Stimulated activated CD4-positive, alpha-beta T cell treated with anti-CD3 and anti-CD28 coated beads, Interleukin-15, amount 100 ng/mL, for 48 hours (primary cell): ENCODE results near the gene SSNA1.

Experiments
- DNase-seq, 2 donors: peaks; one replicate each; pipeline ENCODE4 v3.0.0-alpha.2; 2020; ENCODE audit warnings: low read depth in 2 of 2

SSNA1 gene

DNA sequence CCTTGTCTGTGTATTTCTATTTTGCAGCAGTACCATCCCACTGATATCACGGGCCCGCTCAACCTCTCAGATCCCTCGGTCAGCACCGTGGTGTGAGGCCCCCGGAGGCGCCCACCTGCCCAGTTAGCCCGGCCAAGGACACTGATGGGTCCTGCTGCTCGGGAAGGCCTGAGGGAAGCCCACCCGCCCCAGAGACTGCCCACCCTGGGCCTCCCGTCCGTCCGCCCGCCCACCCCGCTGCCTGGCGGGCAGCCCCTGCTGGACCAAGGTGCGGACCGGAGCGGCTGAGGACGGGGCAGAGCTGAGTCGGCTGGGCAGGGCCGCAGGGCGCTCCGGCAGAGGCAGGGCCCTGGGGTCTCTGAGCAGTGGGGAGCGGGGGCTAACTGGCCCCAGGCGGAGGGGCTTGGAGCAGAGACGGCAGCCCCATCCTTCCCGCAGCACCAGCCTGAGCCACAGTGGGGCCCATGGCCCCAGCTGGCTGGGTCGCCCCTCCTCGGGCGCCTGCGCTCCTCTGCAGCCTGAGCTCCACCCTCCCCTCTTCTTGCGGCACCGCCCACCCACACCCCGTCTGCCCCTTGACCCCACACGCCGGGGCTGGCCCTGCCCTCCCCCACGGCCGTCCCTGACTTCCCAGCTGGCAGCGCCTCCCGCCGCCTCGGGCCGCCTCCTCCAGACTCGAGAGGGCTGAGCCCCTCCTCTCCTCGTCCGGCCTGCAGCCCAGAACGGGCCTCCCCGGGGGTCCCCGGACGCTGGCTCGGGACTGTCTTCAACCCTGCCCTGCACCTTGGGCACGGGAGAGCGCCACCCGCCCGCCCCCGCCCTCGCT is 20.5 kb upstream of the SSNA1 start:
- no peak for DNase-seq

DNA sequence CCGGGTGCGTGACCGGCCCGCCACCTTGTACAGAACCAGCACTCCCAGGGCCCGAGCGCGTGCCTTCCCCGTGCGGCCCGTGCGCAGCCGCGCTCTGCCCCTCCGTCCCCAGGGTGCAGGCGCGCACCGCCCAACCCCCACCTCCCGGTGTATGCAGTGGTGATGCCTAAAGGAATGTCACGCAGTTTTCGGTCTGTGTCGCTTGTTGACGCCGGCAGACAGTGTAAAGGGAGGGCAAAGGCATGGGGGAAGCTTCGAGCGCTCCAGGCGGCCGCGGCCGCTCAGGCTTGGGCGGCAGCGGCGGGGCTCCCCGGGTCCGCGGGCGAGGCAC is 19.9 kb upstream of the SSNA1 start:
- DNase-seq = no peak

DNA sequence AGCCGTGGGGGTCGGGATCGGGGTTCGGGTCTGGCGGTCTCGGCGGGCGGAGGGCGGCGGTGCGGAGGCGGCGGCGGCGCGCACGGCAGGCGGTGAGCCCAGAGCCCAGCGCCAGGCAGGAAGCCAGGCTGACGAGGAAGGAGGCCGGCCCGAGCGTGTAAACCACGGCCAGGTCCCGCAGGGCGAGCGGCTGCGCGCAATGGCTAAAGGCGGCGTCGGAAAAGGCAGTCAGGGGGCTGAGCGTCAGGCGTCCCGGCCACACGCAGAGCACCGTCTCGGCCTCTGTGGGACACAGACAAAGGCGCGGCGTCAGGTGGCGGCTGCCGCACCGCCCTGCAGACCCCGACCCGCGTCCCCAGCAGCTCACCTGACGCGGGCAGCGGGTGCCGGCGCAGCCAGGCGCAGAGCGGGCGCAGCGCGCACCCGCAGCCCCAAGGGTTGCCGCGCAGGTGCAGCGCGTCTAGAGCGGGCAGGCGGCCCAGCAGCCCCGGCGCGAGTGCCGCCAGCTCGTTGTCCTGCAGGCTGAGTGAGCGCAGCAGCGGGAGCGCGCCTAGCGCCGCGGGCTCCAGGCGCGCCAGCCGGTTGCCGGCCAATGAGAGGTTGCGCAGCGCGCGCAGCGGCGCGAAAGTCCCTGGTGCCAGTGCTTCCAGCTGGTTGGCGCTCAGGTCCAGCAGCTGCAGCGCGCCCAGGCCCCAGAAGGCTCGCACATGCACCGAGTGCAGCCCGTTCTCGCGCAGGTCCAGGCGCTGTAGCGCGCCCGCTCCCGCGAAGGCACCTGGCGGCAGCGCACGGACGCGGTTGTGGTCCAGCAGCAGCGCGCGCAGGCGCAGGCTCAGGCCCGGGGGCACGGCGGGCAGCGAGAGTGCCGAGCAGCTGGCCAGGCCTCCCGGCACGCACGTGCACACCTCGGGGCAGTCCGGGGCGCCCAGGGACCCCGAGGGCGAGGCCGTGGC is 19.3 kb upstream of the SSNA1 start:
- DNase-seq = no peak

DNA sequence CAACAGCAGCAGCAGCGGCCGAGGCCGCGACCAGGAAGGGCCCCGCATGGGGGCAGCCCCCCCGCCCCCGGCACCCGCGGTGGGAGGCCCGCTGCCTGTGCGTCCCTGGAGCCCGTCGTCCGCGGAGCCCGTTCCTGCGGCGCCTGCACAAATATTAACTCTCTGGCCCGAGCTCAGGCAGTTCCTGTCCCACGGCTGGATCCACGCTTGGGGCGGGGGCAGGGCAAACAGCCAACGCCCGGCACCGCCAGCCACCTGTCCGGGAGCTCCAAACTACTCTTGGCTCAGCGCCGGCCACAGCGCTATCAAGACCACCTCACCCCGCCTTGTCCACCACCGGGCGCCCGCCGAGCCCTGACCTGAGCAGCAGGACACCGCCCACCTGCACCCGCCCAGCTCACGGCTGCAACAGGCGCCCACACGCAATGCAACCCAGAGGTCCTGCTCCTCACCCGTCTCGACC is 18.5 kb upstream of the SSNA1 start, which contains the start of gene LRRC26:
LRRC26 (minus strand) TSS at position 156 of the 463 bp plus-strand sequence; CDS start at position 48, 108 bp downstream.
- DNase-seq = no peak

DNA sequence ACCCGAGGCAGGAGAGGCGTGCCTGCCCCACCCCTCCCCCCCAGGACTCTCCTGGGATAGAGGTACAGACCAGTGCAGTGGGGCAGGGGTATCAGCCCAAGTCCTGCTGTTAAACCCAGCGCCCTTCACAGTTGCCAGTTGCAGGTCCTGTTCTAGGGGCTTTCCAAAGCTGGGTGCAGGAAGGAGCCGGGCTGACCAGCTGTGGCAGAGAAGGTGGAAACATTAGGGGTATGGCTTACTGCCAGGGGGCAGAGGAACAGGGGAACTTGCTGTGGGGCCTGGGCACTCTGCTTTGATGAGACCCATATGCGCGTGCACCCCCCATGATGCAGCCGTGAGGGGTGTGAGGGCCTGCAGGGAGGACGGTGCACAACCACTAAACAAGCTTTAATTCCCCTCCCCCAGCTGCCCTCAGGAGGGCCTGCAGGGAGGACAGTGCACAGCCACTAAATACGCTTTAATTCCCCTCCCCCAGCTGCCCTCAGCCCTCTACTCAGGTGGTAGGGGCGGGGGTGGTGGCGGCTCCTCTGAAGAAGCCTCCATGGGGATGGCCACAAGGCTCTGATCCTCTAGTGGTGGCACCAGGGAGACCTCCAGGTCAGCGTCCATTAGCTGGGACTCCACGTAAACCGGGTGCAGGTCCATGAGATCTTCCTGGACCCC is 17.9 kb upstream of the SSNA1 start:
- DNase-seq = no peak

DNA sequence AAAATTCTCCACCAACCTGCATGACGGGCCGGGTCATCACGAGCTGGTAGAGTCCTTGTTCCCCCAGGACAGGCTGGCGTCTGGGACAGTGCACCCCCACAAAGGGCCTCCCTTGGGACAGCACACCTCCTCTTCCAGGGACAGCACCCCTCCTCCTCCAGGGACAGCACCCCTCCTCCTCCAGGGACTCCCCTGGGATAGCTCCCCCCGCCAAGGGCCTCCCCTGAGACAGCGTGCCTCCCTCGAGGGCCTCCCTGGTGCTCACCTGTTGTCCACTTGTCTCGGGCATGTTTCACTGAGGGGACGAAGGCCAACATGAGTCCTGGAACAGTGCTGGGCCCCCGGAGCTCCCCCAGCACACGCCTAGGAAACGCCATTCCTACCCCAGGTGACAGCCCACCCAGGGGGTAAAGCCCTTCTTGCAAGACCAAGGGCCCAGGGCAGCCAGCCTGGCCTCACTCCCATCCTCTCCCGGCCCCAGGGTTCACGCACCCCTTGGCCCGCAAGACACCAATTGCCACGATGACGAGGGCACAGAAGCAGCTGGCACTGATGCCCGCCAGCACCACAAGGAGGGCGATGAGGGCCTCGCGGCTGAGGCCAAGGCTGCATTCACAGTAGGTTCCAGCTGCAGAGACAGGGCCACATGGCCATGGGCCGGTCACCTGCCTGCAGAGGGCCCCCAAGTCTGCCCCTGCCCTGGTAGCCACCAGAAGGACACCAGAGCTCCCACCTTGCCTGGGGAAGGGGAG is 17.2 kb upstream of the SSNA1 start:
- no peak for DNase-seq

DNA sequence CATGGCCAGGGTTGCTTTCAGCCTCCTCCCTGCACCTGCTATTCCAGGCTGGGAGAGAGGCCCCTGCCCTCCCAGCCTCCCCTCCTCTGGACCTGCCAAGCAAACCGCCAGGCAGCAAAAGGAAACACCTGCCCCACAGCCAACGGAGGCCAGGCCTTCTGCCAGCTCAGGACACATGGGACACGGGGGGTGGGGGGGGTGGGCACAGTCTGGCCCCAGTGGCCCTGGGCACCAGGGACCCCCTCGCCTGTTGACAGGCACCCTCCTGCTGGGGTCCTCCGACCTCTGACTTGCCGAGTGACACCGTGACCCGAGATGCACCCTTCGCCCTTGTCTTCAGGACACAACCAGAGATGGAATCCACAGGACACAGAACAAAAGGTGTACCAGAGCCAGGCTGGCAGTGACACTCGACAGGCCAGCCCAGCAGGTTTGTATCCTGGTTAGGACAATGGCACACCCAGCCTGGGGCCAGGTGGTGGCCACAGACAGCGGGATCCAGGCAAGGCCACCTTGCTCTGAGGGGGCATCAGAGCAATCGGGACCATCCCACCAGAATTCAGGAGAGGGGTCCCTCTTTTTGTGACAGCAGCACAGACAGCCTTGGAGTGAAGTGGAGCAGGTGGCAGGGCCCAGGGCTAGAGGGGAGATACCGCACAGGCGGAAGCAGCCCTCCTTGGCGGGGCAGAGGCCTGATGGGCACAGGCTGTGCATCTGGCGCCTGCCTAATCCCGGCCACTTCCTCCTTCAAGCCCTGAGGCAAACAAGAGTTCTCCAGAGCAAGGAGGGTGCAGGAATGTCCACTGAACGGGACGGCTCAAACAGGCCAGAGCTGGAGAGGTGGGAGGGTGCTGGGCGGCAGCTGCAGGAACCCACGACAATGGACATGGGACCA is 15.3 kb upstream of the SSNA1 start:
- no peak for DNase-seq

DNA sequence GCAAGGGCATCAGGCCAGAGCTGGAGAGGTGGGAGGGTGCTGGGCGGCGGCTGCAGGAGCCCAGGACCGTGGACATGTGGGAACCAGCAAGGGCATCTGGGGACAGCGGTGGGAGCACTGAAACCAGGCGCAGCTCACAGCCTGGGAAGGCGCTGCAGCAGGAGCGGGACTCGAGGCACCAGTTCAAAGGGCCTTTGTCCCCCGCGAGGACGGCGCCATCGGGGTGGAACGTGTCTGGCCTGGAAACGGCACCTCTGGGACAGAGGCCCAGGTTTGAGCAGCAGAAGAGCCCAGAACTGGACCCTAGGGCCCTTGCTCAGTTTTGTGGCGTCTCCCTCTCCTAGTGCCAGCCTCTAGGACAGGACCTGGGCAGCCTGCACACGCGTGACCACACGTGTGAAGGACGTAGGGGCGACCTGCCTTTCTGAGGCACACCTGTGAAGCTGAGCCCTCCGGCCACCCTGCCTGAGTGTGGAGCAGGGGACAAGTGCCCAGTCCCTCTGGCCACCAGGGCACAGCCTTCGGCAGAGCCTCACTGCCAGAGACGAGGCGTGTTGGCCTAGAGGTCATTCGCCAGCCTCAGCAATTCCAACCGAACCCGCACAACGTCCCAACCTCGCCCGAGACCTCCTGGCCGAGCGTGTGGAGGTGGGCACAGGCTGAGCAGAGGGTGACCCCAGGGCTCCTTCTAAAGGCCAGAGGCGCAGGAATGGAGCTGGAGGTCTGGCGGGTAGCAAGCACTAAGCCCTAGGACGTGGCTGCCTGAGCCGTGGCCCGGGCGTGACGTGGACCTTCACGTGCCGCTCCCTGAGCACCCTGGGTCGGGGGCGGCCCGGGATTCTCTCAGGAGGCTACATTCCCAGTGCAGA is 14.4 kb upstream of the SSNA1 start:
- DNase-seq = no peak

DNA sequence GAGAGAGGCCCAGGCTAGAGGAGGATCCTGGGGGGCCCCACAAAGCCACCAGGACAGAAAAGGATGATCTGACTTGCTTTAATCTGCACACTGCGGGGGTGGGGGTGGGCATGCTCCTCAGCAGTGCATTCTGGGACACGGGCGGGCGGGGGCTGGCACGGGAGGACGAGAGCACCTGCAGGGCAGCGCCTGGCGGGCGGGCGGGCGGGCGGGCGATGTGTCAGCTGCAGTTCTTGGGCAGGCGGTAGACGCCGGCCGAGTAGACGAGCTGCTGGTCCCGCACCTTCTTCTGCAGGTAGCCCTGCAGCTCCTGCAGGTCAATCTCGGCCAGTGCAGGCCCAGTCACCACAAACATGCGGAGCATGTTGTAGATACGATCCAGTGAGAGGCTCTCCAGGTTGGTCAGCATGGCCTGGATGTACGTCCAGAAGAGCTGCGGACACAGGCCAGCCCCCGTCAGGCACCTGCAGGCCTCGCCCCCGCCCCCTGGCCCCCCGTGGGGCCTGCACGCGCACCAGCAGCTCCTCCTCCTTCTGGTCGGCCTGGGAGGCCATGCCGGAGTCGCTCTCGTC is 13.7 kb upstream of the SSNA1 start:
- DNase-seq = no peak

DNA sequence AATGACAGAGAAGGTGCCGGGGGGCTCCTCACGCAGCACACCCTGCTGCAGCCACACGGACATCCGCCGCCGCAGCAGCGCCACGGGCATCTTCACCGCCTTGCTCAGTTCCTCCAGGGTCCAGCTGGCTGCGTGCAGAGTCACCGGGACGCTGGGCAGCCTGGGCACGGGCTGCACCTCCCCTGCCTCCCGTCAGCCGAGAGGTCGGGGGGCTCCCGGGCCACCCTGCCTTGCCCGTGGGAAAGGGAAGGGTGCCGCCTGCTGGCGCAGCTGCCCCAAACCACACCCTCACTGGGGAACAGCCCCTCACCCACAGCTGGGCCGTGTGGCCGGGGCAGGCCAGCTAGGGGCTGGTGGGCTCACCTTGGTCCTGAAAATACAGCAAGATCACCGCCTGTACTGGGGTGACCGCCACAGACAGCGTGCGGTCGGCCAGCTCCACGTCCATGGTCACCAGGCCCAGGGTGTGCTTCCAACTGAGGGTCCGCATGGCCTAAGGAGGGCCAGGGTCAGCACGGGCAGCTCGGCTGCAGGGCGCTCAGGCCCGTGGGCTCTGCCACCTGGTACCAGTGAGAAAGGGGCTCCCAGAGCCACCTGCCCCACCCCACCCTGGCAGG is 13.0 kb upstream of the SSNA1 start:
- no peak for DNase-seq

DNA sequence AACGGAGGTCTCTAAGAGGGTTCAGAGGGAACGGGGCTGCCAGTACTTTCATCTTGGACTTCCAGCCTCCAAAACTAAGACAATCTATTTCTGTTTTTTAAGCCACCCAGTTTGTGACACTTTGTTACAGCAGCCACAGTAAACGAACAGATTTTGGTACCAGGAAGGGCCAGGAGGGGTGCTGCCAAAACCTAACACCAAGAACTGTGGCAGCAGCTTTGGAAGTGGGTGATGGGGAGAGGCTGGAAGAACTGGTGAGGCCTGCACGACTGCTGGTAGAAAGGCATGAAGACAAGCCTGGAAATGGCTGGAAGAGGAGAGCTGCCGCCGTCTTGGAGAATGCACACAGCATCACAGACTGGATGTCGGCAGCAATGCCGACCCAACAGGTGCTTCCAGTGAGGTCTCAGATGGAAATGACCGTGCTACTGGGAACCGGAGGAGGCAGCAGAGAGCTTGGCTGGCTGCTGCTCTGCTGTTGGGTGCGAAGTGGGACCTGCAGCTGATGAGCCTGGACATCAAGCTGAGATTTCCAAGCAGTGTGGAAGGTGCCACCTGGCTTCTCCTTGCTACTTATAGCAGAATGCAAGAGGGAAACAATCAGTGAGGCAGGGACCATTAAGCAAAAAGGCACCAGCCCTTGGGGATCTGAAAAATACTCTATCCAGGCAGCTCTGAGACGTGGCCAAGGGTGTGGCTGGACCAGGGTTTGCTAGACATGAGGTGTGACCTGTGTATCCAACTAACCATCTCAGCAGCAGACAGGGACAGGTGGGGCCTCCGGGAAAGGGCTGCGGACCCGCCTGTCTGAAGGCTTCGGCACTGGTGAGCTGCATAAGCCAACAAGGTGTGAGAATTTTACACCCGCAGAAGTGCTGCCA is 11.9 kb upstream of the SSNA1 start:
- DNase-seq = no peak

DNA sequence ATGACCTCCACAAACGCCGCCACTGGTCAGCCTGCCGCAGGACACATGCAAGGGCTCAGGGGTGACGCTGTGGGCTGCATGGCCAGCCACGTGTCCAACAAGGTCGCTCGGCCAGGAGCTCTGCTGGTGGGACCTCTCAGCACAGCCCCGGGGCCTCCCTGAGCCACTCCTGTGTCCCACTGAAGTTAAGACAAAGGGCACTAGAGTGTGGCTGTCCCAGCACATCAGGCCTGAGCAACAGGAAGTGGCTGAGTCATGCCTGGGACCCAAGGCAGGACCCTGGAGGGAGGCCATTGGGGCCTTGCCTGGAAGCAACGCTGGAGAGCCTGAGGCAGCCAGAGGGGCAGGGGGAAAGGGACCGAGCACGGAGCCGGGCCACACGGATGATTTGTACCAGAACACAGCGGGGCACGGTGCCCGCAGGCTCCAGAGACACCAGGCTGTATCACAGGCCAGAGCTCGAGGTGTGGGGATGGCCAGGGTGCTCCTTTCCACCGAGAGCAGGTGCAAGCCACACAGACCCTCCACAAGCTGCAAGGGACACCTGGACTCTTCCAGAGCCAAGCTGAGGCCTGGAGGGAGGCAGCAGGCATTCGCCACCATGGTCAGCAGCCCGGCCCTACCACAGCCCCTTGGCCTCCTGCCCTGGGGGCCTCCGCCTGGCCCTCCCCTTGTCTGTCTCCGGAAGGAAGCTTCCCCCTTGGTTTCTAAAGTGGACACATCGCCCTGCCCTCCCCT is 10.1 kb upstream of the SSNA1 start:
- DNase-seq = no peak

DNA sequence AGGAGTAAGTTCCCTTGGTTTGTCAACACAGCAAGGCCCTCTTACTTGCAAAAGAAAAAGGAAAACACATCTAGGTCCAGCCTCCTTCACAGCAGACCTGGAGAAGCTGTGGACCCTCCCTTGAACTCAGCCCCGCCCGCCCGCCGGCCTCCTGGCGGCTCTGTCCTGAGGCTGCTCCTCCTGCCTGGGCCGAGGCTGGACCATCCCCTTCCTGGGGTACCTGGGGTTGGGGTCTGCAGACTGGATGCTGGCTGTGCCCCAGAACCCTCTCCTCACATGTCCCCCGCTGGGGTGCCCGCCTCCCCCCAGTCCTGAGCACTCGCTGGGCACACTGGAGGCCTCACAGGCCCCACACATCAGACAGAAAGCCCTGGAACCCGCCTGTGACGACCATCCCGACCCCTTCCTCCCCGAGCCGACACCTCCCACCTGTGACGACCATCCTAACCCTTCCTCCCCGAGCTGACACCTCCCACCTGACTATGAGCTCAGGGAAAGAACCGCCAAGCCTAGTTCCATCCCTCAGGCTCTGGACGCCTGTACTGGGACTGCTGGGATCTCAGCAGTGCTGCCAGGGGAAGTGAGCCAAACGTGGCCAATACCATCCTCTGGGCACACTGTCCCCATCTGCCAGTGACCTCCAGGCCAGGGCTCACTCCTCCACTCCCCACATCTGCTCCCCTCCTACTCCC is 9.4 kb upstream of the SSNA1 start:
- DNase-seq = no peak

DNA sequence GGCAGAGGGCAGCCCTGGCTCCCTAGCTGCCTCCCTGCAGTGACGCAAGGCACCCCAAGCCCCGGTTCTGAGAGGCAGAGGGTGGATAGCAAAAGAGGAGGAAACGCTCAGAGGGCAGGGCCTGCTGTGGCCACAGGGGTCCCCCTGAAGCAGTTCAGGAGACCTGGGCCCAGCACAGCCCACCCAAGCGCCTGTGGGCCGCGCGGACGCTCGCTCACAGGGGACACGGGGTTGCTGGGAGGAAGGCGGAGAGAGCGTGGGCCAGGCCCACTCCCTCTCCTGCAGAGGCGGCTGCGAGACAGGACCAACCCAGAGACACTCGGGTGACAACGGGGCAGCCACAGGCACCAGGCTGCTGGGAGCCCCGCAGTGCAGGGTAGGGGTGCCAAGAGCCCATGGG is 8.7 kb upstream of the SSNA1 start:
- DNase-seq = no peak

DNA sequence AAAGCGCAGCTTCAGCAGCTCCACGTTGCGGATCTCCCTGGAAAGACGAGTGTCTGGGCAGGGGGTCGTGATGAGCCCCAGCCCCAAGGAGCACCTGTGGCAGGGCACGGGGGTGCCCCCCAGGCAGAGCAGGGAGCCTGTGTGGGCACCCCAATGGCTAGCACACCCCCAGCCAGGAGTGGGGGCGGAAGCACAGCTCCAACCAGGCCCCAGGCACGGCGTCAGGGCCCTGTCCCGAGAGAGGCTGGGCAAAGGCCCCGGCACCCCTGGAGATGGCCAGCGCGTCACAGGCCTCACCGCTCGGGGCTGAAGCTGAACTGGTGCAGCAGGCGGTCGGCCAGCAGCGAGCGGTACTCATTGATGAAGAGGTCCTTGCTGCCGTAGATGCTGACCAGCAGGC is 8.0 kb upstream of the SSNA1 start:
- no peak for DNase-seq

DNA sequence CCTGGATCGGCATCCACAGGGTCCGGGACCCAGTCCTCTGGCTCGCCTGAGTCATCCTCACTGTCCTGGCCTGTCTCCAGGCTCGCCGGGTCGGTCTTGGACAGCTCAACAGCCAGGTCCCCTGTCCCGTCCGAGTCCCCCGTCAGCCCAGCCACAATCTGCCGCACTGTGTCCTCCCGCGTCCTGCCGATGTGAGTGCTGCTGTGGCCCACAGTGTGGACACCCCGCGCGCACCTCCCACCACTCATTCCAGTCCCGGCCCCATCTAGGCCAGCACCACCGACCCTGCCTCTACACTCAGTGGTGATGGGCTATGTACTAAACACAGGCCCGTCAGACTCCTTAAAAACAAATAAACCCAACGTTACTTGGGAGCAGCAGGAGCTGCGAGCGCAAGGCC is 6.8 kb upstream of the SSNA1 start:
- DNase-seq = no peak
